Keratinocyte (primary cell): Measurements from ENCODE around the gene CARD11. TPM values are rescaled to one million over a fixed set of nuclear protein-coding genes. Genes with fewer than 3 reads are reported as not detected.
"Not testable (repeated sequence)": the region's sequence is repeated elsewhere in the genome, so short reads cannot be mapped to it uniquely, and the experiment has no call there.

ENCODE experiments used
- DNase-seq: peaks from one replicate; pipeline ENCODE4 v3.0.0-alpha.2; 2011; ENCODE audit warnings: low read depth, missing footprints, low spot score
- FAIRE-seq: peaks from 2 replicates; lab custom pipeline; 2011; peaks lifted over from hg19 to GRCh38; lab: Jason Lieb, UNC
- H2AFZ ChIP-seq: 2 replicates; pipeline ENCODE4 v1.6.0; 2012; ENCODE audit warnings: low read length, control low read depth, inconsistent platforms; ENCODE audit not compliant: control insufficient read depth
- H3K27ac ChIP-seq: 2 replicates; pipeline ENCODE4 v1.5.1; 2011; ENCODE audit warnings: low read length; ENCODE audit not compliant: control insufficient read depth, insufficient read depth
- H3K27me3 ChIP-seq: 3 replicates; pipeline ENCODE4 v1.6.0; 2011; ENCODE audit warnings: low read length; ENCODE audit not compliant: control insufficient read depth, insufficient read depth; ENCODE audit errors: extremely low read depth
- H3K36me3 ChIP-seq, 2 experiments: 2 replicates in 1 of 2; 3 replicates in 1 of 2; pipeline ENCODE4 v1.5.1; 2011; ENCODE audit warnings: low read length in 2 of 2, mild to moderate bottlenecking in 1 of 2; ENCODE audit not compliant: control insufficient read depth in 2 of 2, insufficient read depth in 2 of 2; ENCODE audit errors: extremely low read depth in 1 of 2
- H3K4me1 ChIP-seq: 3 replicates; pipeline ENCODE4 v1.5.1; 2011; ENCODE audit warnings: low read length; ENCODE audit not compliant: control insufficient read depth, insufficient read depth; ENCODE audit errors: extremely low read depth
- H3K4me2 ChIP-seq: 3 replicates; pipeline ENCODE4 v1.6.0; 2011; ENCODE audit warnings: low read depth, low read length; ENCODE audit not compliant: control insufficient read depth, insufficient read depth; ENCODE audit errors: extremely low read depth
- H3K4me3 ChIP-seq, 3 experiments: fragments of 200-600 bp in 1 of 3; sonication (generic) in 1 of 3; 2 replicates in 2 of 3; 3 replicates in 1 of 3; pipeline ENCODE4 v1.5.1; 2011 to 2016; ENCODE audit warnings: low read length in 3 of 3, mild to moderate bottlenecking in 3 of 3, control low read depth in 2 of 3, inconsistent platforms in 1 of 3, low read depth in 1 of 3, mixed read lengths in 1 of 3, mixed run types in 1 of 3, moderate library complexity in 1 of 3; ENCODE audit not compliant: control insufficient read depth in 2 of 3, insufficient read depth in 2 of 3; ENCODE audit errors: extremely low read depth in 1 of 3
- H3K79me2 ChIP-seq: 2 replicates; pipeline ENCODE4 v1.6.0; 2012; ENCODE audit warnings: low read length; ENCODE audit not compliant: control insufficient read depth, insufficient read depth
- H3K9ac ChIP-seq: 3 replicates; pipeline ENCODE4 v1.6.0; 2011; ENCODE audit warnings: low read length; ENCODE audit not compliant: control insufficient read depth, insufficient read depth; ENCODE audit errors: extremely low read depth
- H3K9me1 ChIP-seq: 3 replicates; pipeline ENCODE4 v1.6.0; 2011; ENCODE audit warnings: low read length; ENCODE audit not compliant: control insufficient read depth, insufficient read depth; ENCODE audit errors: extremely low read depth
- H3K9me3 ChIP-seq: 2 replicates; pipeline ENCODE4 v1.5.1; 2012; ENCODE audit warnings: low read depth, low read length; ENCODE audit not compliant: control insufficient read depth
- H4K20me1 ChIP-seq: 3 replicates; pipeline ENCODE4 v1.6.0; 2011; ENCODE audit warnings: low read length; ENCODE audit not compliant: control insufficient read depth, insufficient read depth; ENCODE audit errors: extremely low read depth
- EZH2 ChIP-seq: IDR thresholded peaks from one replicate; pipeline ENCODE4 v1.6.1; 2012; ENCODE audit warnings: inconsistent platforms, mild to moderate bottlenecking, low read length, moderate library complexity
- dilution Hi-C: fragments of 300-500 bp; cut with MboI; formaldehyde crosslinking; loops from one replicate; pipeline ENCODE4 v1.7.0; 2020; ENCODE audit warnings: low sequenced_read_pairs; ENCODE audit not compliant: extremely low pct_ligation_motif_present
- polyA plus RNA-seq, 5 experiments: library from polyadenylated mRNA; depleted of rRNA in 3 of 5; stranded (reverse) in 3 of 5; stranded (forward) in 1 of 5; unstranded in 1 of 5; fragments of >200 nt; gene quantifications; 1 replicate in 1 of 5; 2 replicates in 3 of 5; 3 replicates in 1 of 5; pipeline versions ENCODE4 v1.2.1 to v1.2.3, GENCODE V29; 2011 to 2012; ENCODE audit warnings: missing spikeins in 2 of 5, low read depth in 1 of 5, low replicate concordance in 1 of 5
- TF ChIP-seq, protein P1 (sequence below), 3 experiments: IDR thresholded peaks in 1 of 3; conservative IDR thresholded peaks in 1 of 3; optimal IDR thresholded peaks in 1 of 3; 2 replicates in 2 of 3; 3 replicates in 1 of 3; pipeline versions ENCODE3 to v1.5.1; 2011; ENCODE audit warnings: low read length in 3 of 3, mild to moderate bottlenecking in 3 of 3, moderate library complexity in 2 of 3, control low read depth in 1 of 3, inconsistent platforms in 1 of 3; ENCODE audit not compliant: insufficient read depth in 2 of 3; ENCODE audit errors: extremely low read depth in 1 of 3

Gene CARD11
- polyA plus RNA-seq, 1 donor (not counting 4 experiments of a cell fraction or from before 2014, with no cell fraction given): 4.3 TPM

DNA sequence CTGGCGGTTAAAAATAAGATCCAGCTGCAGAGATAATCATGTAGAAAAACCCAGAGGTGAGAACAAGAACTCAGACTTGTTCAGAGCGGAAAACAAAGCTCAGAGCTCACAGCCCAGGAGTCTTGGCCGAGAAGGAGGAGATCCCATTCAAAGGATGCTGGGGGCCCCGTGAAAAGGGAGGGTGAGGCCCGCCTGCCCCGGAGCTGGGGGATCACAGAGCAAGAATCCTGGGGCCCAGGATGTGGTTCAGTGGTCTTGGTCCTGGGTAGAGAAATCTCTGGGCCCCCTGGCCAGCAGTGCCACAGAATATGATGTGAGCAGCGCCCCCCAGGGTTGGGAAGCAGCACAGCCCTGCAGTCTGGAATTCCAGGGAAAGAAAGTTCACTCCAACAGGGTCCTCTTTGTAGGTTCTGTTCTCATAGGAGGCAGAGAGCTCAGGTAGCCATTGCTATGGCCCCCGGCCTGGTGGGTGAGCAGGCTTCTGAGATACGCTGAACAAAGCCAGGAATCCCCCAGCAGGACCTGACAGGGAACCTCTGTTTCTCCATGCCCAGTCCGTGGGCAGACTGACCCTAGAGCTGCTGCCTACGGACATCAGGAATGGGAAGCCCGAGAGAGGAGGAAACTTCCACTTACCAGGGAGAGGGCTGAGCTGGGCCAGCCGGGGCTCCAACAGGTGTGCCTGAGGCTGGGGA is 121.9 kb downstream of the CARD11 start:
- no peaks in the 10 kb centered on the region for H3K27me3 ChIP-seq

DNA sequence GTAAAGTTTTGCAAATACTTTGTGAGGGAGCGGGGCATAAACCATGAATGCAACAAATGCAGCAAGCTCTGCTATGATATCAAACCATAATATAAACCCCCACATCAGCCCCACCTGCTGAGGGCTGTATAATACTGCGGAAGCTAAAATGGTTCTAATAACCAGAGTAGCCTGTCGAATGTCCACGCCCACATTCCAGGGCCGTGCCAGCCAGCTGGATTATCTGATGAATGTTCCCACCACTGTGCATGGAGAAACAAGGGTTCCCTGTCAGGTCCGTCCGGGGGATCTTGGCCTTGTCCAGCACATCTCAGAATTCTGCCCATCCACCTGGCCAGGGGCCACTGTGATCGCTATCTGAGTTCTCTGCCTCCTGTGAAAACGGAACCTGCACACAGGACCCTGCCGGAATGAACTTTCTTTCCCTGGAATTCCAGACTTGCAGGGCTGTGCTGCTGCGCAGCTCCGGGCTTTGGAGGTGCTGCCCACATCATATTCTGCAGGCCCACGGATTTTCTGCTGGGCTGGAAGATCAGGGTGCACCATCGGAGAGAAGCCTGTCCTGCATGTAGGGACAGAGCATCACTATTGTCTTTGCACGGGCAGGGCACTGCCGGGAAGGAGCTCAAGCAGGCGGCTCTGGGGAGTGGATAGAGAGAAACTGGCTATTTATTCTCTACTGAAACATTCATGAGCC is 122.6 kb downstream of the CARD11 start:
- Histone ChIP-seq H3K4me2 (peak overlapping the region; percentile 64), H3K4me3 (no peak overlapping the region), H3K36me3 (no peaks in the 10 kb centered on the region)

More for the DNA sequence above, 121.9 kb downstream of the CARD11 start:
- Histone ChIP-seq H3K9ac (no peak overlapping the region), H2AFZ (no peak overlapping the region), H3K9me3 (no peaks in the 10 kb centered on the region), H3K27ac (no peak overlapping the region), H3K4me1 (peaks cover 14% of the 10 kb centered on the region), H4K20me1 (peaks cover 3% of the 10 kb centered on the region), H3K4me3 (no peak overlapping the region), H3K79me2 (no peaks in the 10 kb centered on the region), H3K9me1 (no peaks in the 10 kb centered on the region), H3K36me3 (no peaks in the 10 kb centered on the region), H3K4me2 (peak overlapping the region; percentile 64)
- no peak for FAIRE-seq
- no peak for DNase-seq
- TF ChIP-seq, protein P1, sequence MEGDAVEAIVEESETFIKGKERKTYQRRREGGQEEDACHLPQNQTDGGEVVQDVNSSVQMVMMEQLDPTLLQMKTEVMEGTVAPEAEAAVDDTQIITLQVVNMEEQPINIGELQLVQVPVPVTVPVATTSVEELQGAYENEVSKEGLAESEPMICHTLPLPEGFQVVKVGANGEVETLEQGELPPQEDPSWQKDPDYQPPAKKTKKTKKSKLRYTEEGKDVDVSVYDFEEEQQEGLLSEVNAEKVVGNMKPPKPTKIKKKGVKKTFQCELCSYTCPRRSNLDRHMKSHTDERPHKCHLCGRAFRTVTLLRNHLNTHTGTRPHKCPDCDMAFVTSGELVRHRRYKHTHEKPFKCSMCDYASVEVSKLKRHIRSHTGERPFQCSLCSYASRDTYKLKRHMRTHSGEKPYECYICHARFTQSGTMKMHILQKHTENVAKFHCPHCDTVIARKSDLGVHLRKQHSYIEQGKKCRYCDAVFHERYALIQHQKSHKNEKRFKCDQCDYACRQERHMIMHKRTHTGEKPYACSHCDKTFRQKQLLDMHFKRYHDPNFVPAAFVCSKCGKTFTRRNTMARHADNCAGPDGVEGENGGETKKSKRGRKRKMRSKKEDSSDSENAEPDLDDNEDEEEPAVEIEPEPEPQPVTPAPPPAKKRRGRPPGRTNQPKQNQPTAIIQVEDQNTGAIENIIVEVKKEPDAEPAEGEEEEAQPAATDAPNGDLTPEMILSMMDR (optimal IDR thresholded peaks at IDR 0.05 in 1 of 3, IDR thresholded peaks at IDR 0.05 in 1 of 3, conservative IDR thresholded peaks at IDR 0.05 in 1 of 3; ENCODE audit: extremely low read depth in 1 of 3, insufficient read depth in 2 of 3, low read length in 3 of 3): peak; percentile 52 to 58 (median 57)
- no peak for TF ChIP-seq EZH2
- dilution Hi-C loops: no loop called here

GRCh38 chr7:2920480-2920879 is 123.2 kb downstream of the CARD11 start:
- H3K4me3 ChIP-seq, H3K4me2 ChIP-seq, H3K27me3 ChIP-seq, DNase-seq, H3K27ac ChIP-seq, dilution Hi-C loops, H3K36me3 ChIP-seq, H3K9me3 ChIP-seq, H3K79me2 ChIP-seq, H3K9ac ChIP-seq, FAIRE-seq, H3K9me1 ChIP-seq, H4K20me1 ChIP-seq, H2AFZ ChIP-seq: not testable (repeated sequence)
- H3K4me1 ChIP-seq: peaks cover 14% of the 10 kb centered on the region

More for the DNA sequence above, 122.6 kb downstream of the CARD11 start:
- no peak overlapping the region for H2AFZ ChIP-seq
- H3K9me3 ChIP-seq: no peaks in the 10 kb centered on the region
- H3K27ac ChIP-seq: no peak overlapping the region
- FAIRE-seq: peak; percentile 58
- no peaks in the 10 kb centered on the region for H3K79me2 ChIP-seq
- no peak overlapping the region for H3K9ac ChIP-seq
- H4K20me1 ChIP-seq: peaks cover under 1% of the 10 kb centered on the region
- no peaks in the 10 kb centered on the region for H3K9me1 ChIP-seq
- DNase-seq: no peak
- peaks cover 14% of the 10 kb centered on the region for H3K4me1 ChIP-seq
- no peaks in the 10 kb centered on the region for H3K27me3 ChIP-seq
- dilution Hi-C loops: no loop called here
- TF ChIP-seq EZH2: no peak
- TF ChIP-seq, protein P1 (optimal IDR thresholded peaks at IDR 0.05 in 1 of 3, IDR thresholded peaks at IDR 0.05 in 1 of 3, conservative IDR thresholded peaks at IDR 0.05 in 1 of 3; ENCODE audit: extremely low read depth in 1 of 3, insufficient read depth in 2 of 3, low read length in 3 of 3): no peak
